ENCODE results near the gene IL12RB1.

Gene IL12RB1

DNA sequence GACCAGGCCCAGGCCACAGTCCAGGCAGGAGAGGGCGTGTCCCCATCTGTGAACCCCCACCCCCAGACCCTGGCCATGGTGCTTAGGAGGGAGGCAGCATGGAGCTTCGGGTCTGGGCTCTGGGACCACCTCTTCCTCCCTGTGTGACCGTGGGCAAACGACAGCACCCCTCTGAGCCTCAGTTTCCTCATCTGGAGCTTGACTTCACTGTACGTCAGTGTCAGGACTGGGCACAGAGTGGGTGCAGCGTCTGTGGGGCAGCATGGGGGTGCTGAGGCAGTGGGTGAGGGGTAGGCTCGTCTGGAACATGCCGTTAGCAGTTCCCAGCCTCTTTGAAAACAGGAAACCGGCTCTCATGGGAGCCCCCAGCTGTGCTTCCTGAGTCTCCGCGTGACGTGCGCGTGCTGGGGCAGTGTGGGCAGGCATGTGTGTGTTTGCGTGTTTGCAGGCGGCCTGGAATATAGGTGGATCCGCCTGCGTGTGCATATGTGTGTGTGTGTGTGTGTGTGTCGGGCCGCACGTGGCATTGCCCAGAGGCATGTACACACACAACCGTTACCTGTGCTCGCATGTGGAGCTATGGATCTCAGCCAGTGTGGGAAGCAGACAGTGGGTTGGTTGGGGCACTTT, 63.0 kb downstream of the IL12RB1 start:
- Histone ChIP-seq H3K36me3 (ENCODE audit: control insufficient read depth, insufficient read depth, low read length) (no peaks in the 10 kb centered on the region), H3K9me3 (ENCODE audit: control insufficient read depth, low read length) (no peaks in the 10 kb centered on the region), H3K4me1 (ENCODE audit: control insufficient read depth, insufficient read depth, low read length) (peaks cover 36% of the 10 kb centered on the region), H3K27me3 (ENCODE audit: control insufficient read depth, insufficient read depth, low read length) (no peaks in the 10 kb centered on the region), H3K9ac (ENCODE audit: low read length) (no peak overlapping the region), H3K4me3 (ENCODE audit: low read length) (no peak overlapping the region)

DNA sequence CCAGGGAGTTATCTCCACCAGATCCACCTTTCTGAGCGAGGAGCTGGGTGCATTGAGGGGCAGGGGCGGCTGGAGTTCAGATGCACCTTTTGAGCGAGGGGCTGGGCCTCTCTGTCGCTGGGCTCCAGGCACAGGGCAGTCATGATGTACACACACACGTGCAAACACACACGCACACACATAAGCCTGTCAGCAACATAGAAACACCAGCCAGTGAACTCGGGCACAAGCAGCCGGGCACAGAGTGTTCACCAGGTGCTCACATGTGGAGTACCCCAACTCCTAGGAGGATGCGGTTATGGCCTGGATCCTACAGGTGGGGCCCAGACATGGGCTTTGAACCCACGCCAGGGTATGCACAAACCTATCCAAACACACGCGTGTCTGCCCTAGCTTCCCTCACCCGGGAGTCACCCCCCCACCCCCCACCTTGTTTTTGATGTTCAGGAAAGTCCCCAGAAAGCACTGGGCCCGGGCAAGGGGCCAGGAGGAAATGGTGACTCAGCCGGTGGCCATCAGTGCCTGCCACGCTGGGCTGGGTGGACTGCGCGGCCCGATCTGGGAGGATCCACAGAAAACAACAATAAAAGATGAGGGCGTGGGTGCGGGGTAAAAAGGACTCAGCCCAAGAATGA, 65.5 kb downstream of the IL12RB1 start:
- H3K4me1 ChIP-seq (ENCODE audit: control insufficient read depth, insufficient read depth, low read length): peaks cover 47% of the 10 kb centered on the region
- no peaks in the 10 kb centered on the region for H3K9me3 ChIP-seq (ENCODE audit: control insufficient read depth, low read length)
- no peak overlapping the region for H3K4me3 ChIP-seq (ENCODE audit: low read length)
- peak overlapping the region; percentile 41 for H3K9ac ChIP-seq (ENCODE audit: low read length)
- no peaks in the 10 kb centered on the region for H3K36me3 ChIP-seq (ENCODE audit: control insufficient read depth, insufficient read depth, low read length)
- H3K27me3 ChIP-seq (ENCODE audit: control insufficient read depth, insufficient read depth, low read length): no peaks in the 10 kb centered on the region

DNA sequence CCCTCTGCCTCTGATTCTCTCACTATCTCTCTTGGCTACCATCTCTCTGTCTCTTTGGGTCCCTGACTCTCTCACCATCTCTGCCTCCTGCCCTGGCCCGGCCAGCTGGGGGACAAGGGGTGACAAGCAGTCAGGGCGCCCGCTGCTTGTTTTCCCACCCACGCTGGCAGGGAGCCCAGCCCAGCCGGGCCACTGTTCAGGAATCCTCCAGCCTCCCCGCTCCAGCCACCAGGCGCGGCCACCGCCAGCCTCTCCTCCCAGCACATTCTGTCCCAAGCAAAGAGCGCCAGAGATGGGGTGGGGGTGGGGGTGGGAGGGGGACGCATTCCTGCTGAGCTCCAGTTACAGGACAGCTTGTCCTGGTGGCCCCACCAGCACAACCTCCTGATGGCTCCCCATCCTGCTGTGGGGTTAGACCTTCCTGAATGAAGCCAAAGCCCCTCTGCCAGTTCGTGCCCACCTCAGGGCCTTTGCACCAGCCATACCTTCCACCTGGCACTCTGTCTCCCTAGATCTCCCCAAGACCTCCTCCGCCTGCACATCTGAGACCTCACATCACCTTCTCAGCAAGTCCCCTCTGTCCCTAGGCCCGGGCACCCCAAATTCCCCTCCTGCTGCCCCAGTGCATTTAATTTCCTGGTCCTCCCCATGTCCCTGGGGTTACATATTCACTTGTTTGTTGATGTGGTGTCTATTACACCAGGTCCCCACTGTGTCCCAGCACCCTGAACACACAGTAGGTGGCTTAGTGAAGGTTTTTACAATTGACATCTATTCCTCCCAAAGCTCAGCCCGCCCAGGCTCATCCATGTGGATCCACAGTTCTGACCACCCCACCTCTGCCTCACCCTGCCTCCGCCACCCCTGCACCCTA, 66.3 kb downstream of the IL12RB1 start:
- Histone ChIP-seq H3K9me3 (ENCODE audit: control insufficient read depth, low read length) (no peaks in the 10 kb centered on the region), H3K36me3 (ENCODE audit: control insufficient read depth, insufficient read depth, low read length) (no peaks in the 10 kb centered on the region), H3K27me3 (ENCODE audit: control insufficient read depth, insufficient read depth, low read length) (no peaks in the 10 kb centered on the region), H3K9ac (ENCODE audit: low read length) (peak overlapping the region; percentile 41), H3K4me1 (ENCODE audit: control insufficient read depth, insufficient read depth, low read length) (peaks cover 47% of the 10 kb centered on the region), H3K4me3 (ENCODE audit: low read length) (no peak overlapping the region)

DNA sequence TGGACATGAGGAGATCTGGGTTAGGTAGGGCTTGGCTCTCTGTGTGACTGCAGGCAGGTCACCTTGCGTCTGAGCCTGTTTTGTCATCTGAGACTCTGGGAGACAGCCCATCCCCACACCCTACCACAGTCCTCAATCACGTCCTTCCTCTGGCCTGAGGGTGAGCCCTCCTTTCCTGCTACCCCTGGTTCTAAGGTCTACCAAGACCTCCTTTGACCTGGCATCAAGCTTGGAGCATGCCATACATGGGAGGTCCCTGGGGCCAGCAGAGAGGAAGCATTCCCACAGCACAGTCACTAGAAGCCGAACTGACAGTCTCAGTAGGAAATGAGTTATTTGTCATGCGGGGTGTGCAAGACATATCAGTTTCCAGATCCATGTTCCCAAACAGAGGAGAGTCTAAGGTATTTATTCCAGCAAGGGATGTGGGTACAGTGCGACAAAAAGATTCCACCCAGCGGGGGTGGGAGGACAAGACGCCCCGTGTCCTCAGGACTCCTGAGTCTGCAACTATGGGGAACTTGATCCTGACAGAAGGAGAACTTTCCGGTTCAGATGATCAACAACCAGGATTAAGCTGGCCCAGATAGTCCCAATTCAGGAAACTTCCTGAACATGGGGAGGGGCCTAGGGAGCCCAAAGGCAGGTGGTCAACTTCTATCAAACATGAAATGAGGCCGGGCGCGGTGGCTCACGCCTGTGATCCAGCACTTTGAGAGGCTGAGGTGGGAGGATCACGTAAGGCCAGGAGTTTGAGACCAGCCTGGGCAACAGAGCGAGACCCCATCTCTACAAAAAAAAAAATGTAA, 69.3 kb downstream of the IL12RB1 start:
- Histone ChIP-seq H3K27me3 (ENCODE audit: control insufficient read depth, insufficient read depth, low read length) (no peaks in the 10 kb centered on the region), H3K4me1 (ENCODE audit: control insufficient read depth, insufficient read depth, low read length) (peaks cover 40% of the 10 kb centered on the region), H3K4me3 (ENCODE audit: low read length) (no peak overlapping the region), H3K36me3 (ENCODE audit: control insufficient read depth, insufficient read depth, low read length) (peaks cover 10% of the 10 kb centered on the region), H3K9me3 (ENCODE audit: control insufficient read depth, low read length) (no peaks in the 10 kb centered on the region), H3K9ac (ENCODE audit: low read length) (no peak overlapping the region)

DNA sequence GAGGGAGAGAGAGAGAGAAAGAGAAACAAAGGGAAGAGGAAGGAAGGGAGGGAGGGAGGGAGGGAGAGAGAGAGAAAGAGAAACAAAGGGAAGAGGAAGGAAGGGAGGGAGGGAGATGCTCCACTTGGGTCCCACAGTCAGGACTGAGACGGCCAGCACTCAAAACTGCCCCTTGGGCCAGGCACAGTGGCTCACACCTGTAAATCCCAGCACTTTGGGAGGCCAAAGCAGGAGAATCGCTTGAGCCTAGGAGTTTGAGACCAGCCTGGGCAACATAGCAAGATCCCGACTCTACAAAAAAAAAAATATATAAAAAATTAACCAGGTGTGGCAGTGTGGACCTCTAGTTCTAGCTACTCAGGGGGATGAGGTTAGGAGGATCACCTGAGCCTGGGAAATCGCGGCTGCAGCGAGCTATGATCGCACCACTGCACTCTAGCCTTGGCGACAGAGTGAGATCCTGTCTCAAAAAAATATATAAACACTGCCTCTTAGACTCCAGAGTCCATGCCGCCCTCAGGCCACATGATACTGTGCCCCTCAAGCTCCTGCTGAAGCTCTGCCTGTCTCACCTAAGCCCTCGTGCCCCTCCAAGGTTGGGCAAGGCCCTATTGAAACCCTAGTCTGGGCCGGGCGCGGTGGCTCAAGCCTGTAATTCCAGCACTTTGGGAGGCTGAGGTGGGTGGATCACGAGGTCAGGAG, 70.4 kb downstream of the IL12RB1 start:
- Histone ChIP-seq H3K36me3 (ENCODE audit: control insufficient read depth, insufficient read depth, low read length) (peaks cover 11% of the 10 kb centered on the region), H3K27me3 (ENCODE audit: control insufficient read depth, insufficient read depth, low read length) (no peaks in the 10 kb centered on the region), H3K9me3 (ENCODE audit: control insufficient read depth, low read length) (no peaks in the 10 kb centered on the region), H3K9ac (ENCODE audit: low read length) (no peak overlapping the region), H3K4me3 (ENCODE audit: low read length) (no peak overlapping the region), H3K4me1 (ENCODE audit: control insufficient read depth, insufficient read depth, low read length) (peaks cover 29% of the 10 kb centered on the region)

DNA sequence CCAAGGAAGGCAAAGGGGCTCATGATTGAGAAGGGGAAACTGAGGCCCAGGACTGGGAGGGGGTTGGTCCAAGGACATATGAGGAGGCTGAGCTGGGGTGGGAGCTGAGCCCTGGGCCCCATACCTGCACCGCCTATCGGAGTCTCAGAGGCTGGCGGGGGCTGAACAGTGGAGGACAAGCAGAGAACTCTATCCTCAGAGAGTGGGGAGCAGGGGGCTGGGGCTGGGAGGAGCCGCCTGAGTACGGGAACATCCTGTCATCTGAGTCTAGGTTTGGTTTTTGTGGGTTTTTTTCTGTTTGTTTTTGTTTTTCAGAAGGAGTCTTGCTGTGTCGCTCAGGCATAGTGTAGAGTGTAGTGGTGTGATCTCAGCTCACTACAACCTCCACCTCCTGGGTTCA, 72.5 kb downstream of the IL12RB1 start:
- no peak overlapping the region for H3K4me3 ChIP-seq (ENCODE audit: low read length)
- H3K4me1 ChIP-seq (ENCODE audit: control insufficient read depth, insufficient read depth, low read length): peaks cover 11% of the 10 kb centered on the region
- peaks cover 12% of the 10 kb centered on the region for H3K36me3 ChIP-seq (ENCODE audit: control insufficient read depth, insufficient read depth, low read length)

DNA sequence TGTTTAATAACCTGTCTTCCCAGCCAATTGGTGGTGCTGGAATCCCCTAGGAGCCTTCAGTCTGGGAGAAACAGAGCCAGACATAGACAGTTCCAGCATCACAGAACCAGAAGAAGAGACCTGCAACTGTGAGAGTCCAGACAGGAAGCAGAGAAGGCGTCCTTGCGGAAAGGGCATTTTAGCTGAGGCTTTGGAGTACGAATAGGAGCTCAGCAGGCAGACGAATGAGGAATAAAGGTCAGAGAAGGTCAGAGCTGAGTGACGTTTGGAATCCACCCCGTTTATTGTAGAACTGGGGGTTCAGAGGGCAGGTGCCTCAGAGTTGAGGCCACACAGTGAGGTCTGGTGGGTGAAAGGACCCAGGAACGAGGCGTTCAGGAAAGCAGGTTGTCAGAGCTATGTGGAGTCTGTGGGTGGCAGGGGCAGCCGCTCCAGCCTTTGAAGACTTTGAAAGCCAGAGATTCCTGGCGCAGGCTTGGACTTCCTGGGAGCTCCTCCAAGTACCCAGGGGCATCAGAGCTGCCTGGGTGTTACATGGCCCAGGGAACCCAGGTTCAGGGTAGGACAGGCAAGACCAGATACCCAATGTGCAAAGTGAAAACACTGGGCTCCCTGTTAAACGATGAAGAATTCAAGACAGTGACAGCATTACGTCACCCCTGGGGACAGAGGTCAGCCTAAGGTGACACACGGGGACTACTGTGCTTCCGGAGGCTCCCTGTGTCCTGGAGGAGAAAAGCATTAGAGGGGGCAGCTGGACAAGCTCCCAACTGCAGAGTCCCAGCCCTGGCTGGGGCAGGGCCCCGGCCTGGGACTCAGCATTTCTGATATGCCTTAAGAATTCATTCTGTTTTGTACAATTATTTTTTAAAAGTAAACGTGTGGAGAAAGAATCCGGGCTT, 73.3 kb downstream of the IL12RB1 start:
- Histone ChIP-seq H3K4me1 (ENCODE audit: control insufficient read depth, insufficient read depth, low read length) (peaks cover 18% of the 10 kb centered on the region), H3K27me3 (ENCODE audit: control insufficient read depth, insufficient read depth, low read length) (no peaks in the 10 kb centered on the region), H3K9me3 (ENCODE audit: control insufficient read depth, low read length) (no peaks in the 10 kb centered on the region), H3K9ac (ENCODE audit: low read length) (no peak overlapping the region), H3K36me3 (ENCODE audit: control insufficient read depth, insufficient read depth, low read length) (peaks cover 16% of the 10 kb centered on the region), H3K4me3 (ENCODE audit: low read length) (no peak overlapping the region)

More for the DNA sequence above, 72.5 kb downstream of the IL12RB1 start:
- H3K27me3 ChIP-seq (ENCODE audit: control insufficient read depth, insufficient read depth, low read length): no peaks in the 10 kb centered on the region
- no peak overlapping the region for H3K9ac ChIP-seq (ENCODE audit: low read length)
- H3K9me3 ChIP-seq (ENCODE audit: control insufficient read depth, low read length): no peaks in the 10 kb centered on the region

DNA sequence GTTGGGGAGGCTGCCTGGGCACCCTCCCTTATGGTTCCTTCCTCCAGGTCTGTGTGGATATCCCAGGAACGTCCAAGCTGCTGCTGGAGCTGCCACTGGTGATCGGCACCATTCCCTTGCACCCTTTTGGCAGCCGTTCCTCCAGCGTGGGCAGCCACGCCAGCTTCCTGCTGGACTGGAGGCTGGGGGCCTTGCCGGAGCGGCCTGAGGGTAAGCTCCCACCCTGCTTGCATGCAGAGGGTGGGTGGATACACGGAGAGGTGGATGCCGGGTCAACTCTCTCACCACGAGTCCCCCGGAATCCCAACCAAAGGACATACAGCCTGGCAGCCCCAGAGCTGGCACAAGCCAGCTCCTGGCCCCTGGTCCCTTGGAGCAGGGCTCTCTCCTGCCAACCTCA, 76.6 kb downstream of the IL12RB1 start:
- Histone ChIP-seq H3K4me1 (ENCODE audit: control insufficient read depth, insufficient read depth, low read length) (peaks cover 21% of the 10 kb centered on the region), H3K4me3 (ENCODE audit: low read length) (no peak overlapping the region), H3K9me3 (ENCODE audit: control insufficient read depth, low read length) (no peaks in the 10 kb centered on the region), H3K27me3 (ENCODE audit: control insufficient read depth, insufficient read depth, low read length) (no peaks in the 10 kb centered on the region), H3K36me3 (ENCODE audit: control insufficient read depth, insufficient read depth, low read length) (peaks cover 16% of the 10 kb centered on the region), H3K9ac (ENCODE audit: low read length) (no peak overlapping the region)

DNA sequence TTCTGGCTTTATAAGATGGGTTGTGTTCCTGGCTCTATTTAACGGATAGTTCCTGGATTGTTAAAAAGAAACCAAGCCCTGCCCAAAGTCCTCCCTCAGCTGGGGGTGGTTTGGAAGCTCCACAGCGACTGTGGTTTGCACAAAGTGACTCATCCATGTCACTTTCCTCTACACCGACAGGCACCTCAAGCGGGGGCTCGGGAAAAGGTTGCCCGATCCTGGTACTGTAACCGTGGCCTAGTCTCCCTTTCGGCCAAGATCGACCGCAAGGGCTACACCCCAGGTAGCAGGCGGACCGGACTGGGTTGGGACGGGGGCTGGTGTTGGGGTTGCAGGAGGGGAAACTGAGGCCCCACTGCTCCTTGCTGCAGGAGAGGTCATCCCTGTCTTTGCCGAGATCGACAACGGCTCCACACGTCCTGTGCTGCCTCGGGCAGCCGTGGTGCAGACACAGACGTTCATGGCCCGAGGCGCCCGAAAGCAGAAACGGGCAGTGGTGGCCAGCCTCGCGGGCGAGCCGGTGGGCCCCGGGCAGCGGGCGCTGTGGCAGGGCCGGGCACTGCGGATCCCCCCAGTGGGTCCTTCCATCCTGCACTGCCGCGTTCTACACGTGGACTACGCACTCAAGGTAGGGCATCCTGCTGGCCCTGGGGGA, 77.2 kb downstream of the IL12RB1 start:
- Histone ChIP-seq H3K27me3 (ENCODE audit: control insufficient read depth, insufficient read depth, low read length) (no peaks in the 10 kb centered on the region), H3K36me3 (ENCODE audit: control insufficient read depth, insufficient read depth, low read length) (peaks cover 16% of the 10 kb centered on the region), H3K4me1 (ENCODE audit: control insufficient read depth, insufficient read depth, low read length) (peaks cover 21% of the 10 kb centered on the region), H3K9ac (ENCODE audit: low read length) (no peak overlapping the region), H3K9me3 (ENCODE audit: control insufficient read depth, low read length) (no peaks in the 10 kb centered on the region), H3K4me3 (ENCODE audit: low read length) (no peak overlapping the region)
